ENCODE data around the gene LRFN3. TPM values are rescaled to one million over a fixed set of nuclear protein-coding genes. Genes with fewer than 3 reads are reported as not detected.
"Not testable (repeated sequence)": the region's sequence is repeated elsewhere in the genome, so short reads cannot be mapped to it uniquely, and the experiment has no call there.

Gene LRFN3
- 10.7 and 10.8 TPM in 2 replicates for total RNA-seq

- H3K9me3 Mint-ChIP-seq = no peaks in the 10 kb centered on the region
- peak; percentile 52 for DNase-seq (ENCODE audit: low spot score)
- peak within 1 kb of the TSS; percentile 95 for H3K4me3 Mint-ChIP-seq (ENCODE audit: low read depth)
- no peak within 1 kb of the TSS for H3K27ac Mint-ChIP-seq
- no peaks in the 10 kb centered on the region for H3K27me3 Mint-ChIP-seq (ENCODE audit: low read depth)
- peaks cover 27% of the 10 kb centered on the region for H3K4me1 Mint-ChIP-seq (ENCODE audit: low read depth)
- peaks cover 3% of the 10 kb centered on the region for H3K36me3 Mint-ChIP-seq (ENCODE audit: low read depth)
- intact Hi-C loops (cut with micrococcal nuclease) = no loop called here
These were observed at the start of gene LRFN3 for GRCh38 chr19:35935911-35936737. Gene LRFN3, plus strand, starts transcription at chr19:35936374. Its CDS starts 3,052 bp downstream, at chr19:35939426.

- no peak for DNase-seq (ENCODE audit: low spot score)
- Mint-ChIP-seq H3K27me3 (ENCODE audit: low read depth) (no peaks in the 10 kb centered on the region), H3K4me1 (ENCODE audit: low read depth) (peaks cover 5% of the 10 kb centered on the region), H3K36me3 (ENCODE audit: low read depth) (peaks cover 62% of the 10 kb centered on the region), H3K4me3 (ENCODE audit: low read depth) (no peak overlapping the region), H3K9me3 (no peaks in the 10 kb centered on the region), H3K27ac (no peak overlapping the region)
- intact Hi-C loops (cut with micrococcal nuclease) = no loop called here
These were observed 49.0 kb upstream of the LRFN3 start for GRCh38 chr19:35887197-35887596.

- Mint-ChIP-seq H3K9me3 (no peaks in the 10 kb centered on the region), H3K27ac (no peak overlapping the region), H3K4me1 (ENCODE audit: low read depth) (peaks cover 8% of the 10 kb centered on the region), H3K36me3 (ENCODE audit: low read depth) (peaks cover 73% of the 10 kb centered on the region), H3K4me3 (ENCODE audit: low read depth) (no peak overlapping the region), H3K27me3 (ENCODE audit: low read depth) (no peaks in the 10 kb centered on the region)
- intact Hi-C loops (cut with micrococcal nuclease) = no loop called here
- DNase-seq (ENCODE audit: low spot score) = no peak
These were observed 47.8 kb upstream of the LRFN3 start for GRCh38 chr19:35888398-35888797.

GRCh38 chr19:35889370-35890112 lies 46.6 kb upstream of the LRFN3 start:
- H3K27me3 Mint-ChIP-seq (ENCODE audit: low read depth) = no peaks in the 10 kb centered on the region
- intact Hi-C loops (cut with micrococcal nuclease) = no loop called here
- H3K27ac Mint-ChIP-seq = no peak overlapping the region
- peaks cover 9% of the 10 kb centered on the region for H3K4me1 Mint-ChIP-seq (ENCODE audit: low read depth)
- no peaks in the 10 kb centered on the region for H3K9me3 Mint-ChIP-seq
- H3K36me3 Mint-ChIP-seq (ENCODE audit: low read depth) = peaks cover 85% of the 10 kb centered on the region
- no peak overlapping the region for H3K4me3 Mint-ChIP-seq (ENCODE audit: low read depth)
- DNase-seq (ENCODE audit: low spot score) = no peak

GRCh38 chr19:35890113-35890650 lies 46.0 kb upstream of the LRFN3 start:
- peaks cover 9% of the 10 kb centered on the region for H3K4me1 Mint-ChIP-seq (ENCODE audit: low read depth)
- intact Hi-C loops (cut with micrococcal nuclease) = no loop called here
- H3K4me3 Mint-ChIP-seq (ENCODE audit: low read depth) = no peak overlapping the region
- H3K27me3 Mint-ChIP-seq (ENCODE audit: low read depth) = no peaks in the 10 kb centered on the region
- no peaks in the 10 kb centered on the region for H3K9me3 Mint-ChIP-seq
- no peak for DNase-seq (ENCODE audit: low spot score)
- peaks cover 88% of the 10 kb centered on the region for H3K36me3 Mint-ChIP-seq (ENCODE audit: low read depth)
- H3K27ac Mint-ChIP-seq = no peak overlapping the region

- intact Hi-C loops (cut with micrococcal nuclease); H3K27me3 Mint-ChIP-seq (ENCODE audit: low read depth): not testable (repeated sequence)
- H3K36me3 Mint-ChIP-seq (ENCODE audit: low read depth) = peaks cover 94% of the 10 kb centered on the region
These were observed 44.4 kb upstream of the LRFN3 start for GRCh38 chr19:35891819-35892218.

GRCh38 chr19:35894342-35894741 lies 41.8 kb upstream of the LRFN3 start:
- no peak overlapping the region for H3K27ac Mint-ChIP-seq
- H3K4me3 Mint-ChIP-seq (ENCODE audit: low read depth) = no peak overlapping the region
- intact Hi-C loops (cut with micrococcal nuclease) = no loop called here
- peaks cover 91% of the 10 kb centered on the region for H3K36me3 Mint-ChIP-seq (ENCODE audit: low read depth)
- peaks cover 20% of the 10 kb centered on the region for H3K4me1 Mint-ChIP-seq (ENCODE audit: low read depth)
- H3K9me3 Mint-ChIP-seq = no peaks in the 10 kb centered on the region
- H3K27me3 Mint-ChIP-seq (ENCODE audit: low read depth) = no peaks in the 10 kb centered on the region
- DNase-seq (ENCODE audit: low spot score) = no peak

More at GRCh38 chr19:35891819-35892218, 44.4 kb upstream of the LRFN3 start:
- H3K4me3 Mint-ChIP-seq (ENCODE audit: low read depth); H3K9me3 Mint-ChIP-seq; H3K27ac Mint-ChIP-seq; DNase-seq (ENCODE audit: low spot score): not testable (repeated sequence)
- H3K4me1 Mint-ChIP-seq (ENCODE audit: low read depth) = peaks cover 13% of the 10 kb centered on the region

GRCh38 chr19:35895911-35896642 lies 40.1 kb upstream of the LRFN3 start:
- H3K36me3 Mint-ChIP-seq (ENCODE audit: low read depth) = peaks cover 76% of the 10 kb centered on the region
- no peaks in the 10 kb centered on the region for H3K9me3 Mint-ChIP-seq
- intact Hi-C loops (cut with micrococcal nuclease) = no loop called here
- DNase-seq (ENCODE audit: low spot score) = no peak
- no peaks in the 10 kb centered on the region for H3K27me3 Mint-ChIP-seq (ENCODE audit: low read depth)
- peaks cover 20% of the 10 kb centered on the region for H3K4me1 Mint-ChIP-seq (ENCODE audit: low read depth)
- H3K27ac Mint-ChIP-seq = peak overlapping the region; percentile 56
- H3K4me3 Mint-ChIP-seq (ENCODE audit: low read depth) = peak overlapping the region; percentile 59

- intact Hi-C loops (cut with micrococcal nuclease) = no loop called here
- H3K4me3 Mint-ChIP-seq (ENCODE audit: low read depth) = peak overlapping the region; percentile 13
These were observed 39.5 kb upstream of the LRFN3 start for GRCh38 chr19:35896643-35897040.

GRCh38 chr19:35897706-35898451 lies 38.3 kb upstream of the LRFN3 start:
- Mint-ChIP-seq H3K36me3 (ENCODE audit: low read depth) (peaks cover 62% of the 10 kb centered on the region), H3K4me3 (ENCODE audit: low read depth) (peak overlapping the region; percentile 92), H3K9me3 (no peaks in the 10 kb centered on the region), H3K27me3 (ENCODE audit: low read depth) (no peaks in the 10 kb centered on the region), H3K4me1 (ENCODE audit: low read depth) (peaks cover 29% of the 10 kb centered on the region), H3K27ac (peak overlapping the region; percentile 73)
- intact Hi-C loops (cut with micrococcal nuclease) = loop anchor here (2.0 kb wide), 1 partner anchor 15 kb away; no protein-coding TSS in a partner anchor
- DNase-seq (ENCODE audit: low spot score) = no peak

More at GRCh38 chr19:35896643-35897040, 39.5 kb upstream of the LRFN3 start:
- no peak for DNase-seq (ENCODE audit: low spot score)
- Mint-ChIP-seq H3K27ac (no peak overlapping the region), H3K4me1 (ENCODE audit: low read depth) (peaks cover 21% of the 10 kb centered on the region), H3K9me3 (no peaks in the 10 kb centered on the region), H3K27me3 (ENCODE audit: low read depth) (no peaks in the 10 kb centered on the region), H3K36me3 (ENCODE audit: low read depth) (peaks cover 71% of the 10 kb centered on the region)

- H3K9me3 Mint-ChIP-seq = no peaks in the 10 kb centered on the region
- H3K4me3 Mint-ChIP-seq (ENCODE audit: low read depth) = peak overlapping the region; percentile 92
- intact Hi-C loops (cut with micrococcal nuclease) = loop anchor here (2.0 kb wide), 1 partner anchor 16 kb away; no protein-coding TSS in a partner anchor
- H3K27me3 Mint-ChIP-seq (ENCODE audit: low read depth) = no peaks in the 10 kb centered on the region
- peaks cover 62% of the 10 kb centered on the region for H3K36me3 Mint-ChIP-seq (ENCODE audit: low read depth)
- peak overlapping the region; percentile 96 for H3K27ac Mint-ChIP-seq
- no peak for DNase-seq (ENCODE audit: low spot score)
- H3K4me1 Mint-ChIP-seq (ENCODE audit: low read depth) = peaks cover 34% of the 10 kb centered on the region
These were observed 37.7 kb upstream of the LRFN3 start for GRCh38 chr19:35898499-35898809.
